ENCODE measurements around the gene HSFY2. TPM values are rescaled to one million over a fixed set of nuclear protein-coding genes. Genes with fewer than 3 reads are reported as not detected.
"Not testable (repeated sequence)": the region's sequence is repeated elsewhere in the genome, so short reads cannot be mapped to it uniquely, and the experiment has no call there.

The HSFY2 gene, protein sequence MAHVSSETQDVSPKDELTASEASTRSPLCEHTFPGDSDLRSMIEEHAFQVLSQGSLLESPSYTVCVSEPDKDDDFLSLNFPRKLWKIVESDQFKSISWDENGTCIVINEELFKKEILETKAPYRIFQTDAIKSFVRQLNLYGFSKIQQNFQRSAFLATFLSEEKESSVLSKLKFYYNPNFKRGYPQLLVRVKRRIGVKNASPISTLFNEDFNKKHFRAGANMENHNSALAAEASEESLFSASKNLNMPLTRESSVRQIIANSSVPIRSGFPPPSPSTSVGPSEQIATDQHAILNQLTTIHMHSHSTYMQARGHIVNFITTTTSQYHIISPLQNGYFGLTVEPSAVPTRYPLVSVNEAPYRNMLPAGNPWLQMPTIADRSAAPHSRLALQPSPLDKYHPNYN
- not detected for total RNA-seq

DNA sequence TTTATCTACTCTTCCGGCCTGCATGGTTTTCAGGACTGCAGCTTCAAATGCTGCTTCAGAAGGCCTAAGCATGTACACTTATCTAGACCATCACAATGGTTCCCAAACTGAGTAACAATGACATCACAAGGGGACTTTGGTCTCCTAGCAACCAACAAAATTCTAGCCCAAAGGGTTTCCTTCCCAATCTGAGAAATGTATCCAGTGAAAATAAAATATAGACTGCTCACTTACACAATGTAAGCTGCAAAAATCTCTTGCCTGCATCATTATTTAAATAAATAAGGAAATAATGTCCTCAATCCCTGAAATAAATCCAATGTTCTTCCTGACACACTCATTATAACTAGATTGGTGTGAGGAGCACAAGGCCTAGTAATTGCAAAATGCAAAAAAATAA is at the start of gene HSFY2:
TSS of gene HSFY2 (minus strand) at position 101 of the 400 bp plus-strand sequence. CDS start 117 bp downstream, outside the sequence.
- DNase-seq (ENCODE audit: low spot score); H3K27me3 Mint-ChIP-seq; H3K4me3 Mint-ChIP-seq; ATAC-seq; H3K36me3 Mint-ChIP-seq; H3K9me3 Mint-ChIP-seq; H3K4me1 Mint-ChIP-seq (ENCODE audit: low read depth in 2 of 2); H3K27ac Mint-ChIP-seq: not testable (repeated sequence)

DNA sequence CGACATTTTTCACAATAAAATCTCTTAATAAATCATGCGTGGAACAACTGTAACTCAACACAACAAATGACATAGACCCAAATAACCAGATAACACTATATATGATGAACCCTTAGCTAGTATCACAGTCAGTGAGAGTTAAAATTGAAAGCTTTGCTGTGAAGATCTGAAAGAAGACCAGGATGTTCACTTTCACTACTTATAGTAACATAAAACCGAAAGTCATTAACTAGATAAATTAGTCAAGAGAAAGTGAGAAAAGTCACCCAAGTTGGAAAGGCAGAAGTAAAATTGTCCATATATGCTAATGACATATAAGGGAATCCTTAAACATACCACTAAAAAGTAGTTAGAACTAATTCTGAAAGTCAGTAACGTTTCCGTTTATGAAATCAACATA is 42.2 kb upstream of the HSFY2 start:
- not testable (repeated sequence) for H3K4me3 Mint-ChIP-seq; H3K9me3 Mint-ChIP-seq; H3K36me3 Mint-ChIP-seq; H3K4me1 Mint-ChIP-seq (ENCODE audit: low read depth in 2 of 2); ATAC-seq; H3K27me3 Mint-ChIP-seq; H3K27ac Mint-ChIP-seq; DNase-seq (ENCODE audit: low spot score)

DNA sequence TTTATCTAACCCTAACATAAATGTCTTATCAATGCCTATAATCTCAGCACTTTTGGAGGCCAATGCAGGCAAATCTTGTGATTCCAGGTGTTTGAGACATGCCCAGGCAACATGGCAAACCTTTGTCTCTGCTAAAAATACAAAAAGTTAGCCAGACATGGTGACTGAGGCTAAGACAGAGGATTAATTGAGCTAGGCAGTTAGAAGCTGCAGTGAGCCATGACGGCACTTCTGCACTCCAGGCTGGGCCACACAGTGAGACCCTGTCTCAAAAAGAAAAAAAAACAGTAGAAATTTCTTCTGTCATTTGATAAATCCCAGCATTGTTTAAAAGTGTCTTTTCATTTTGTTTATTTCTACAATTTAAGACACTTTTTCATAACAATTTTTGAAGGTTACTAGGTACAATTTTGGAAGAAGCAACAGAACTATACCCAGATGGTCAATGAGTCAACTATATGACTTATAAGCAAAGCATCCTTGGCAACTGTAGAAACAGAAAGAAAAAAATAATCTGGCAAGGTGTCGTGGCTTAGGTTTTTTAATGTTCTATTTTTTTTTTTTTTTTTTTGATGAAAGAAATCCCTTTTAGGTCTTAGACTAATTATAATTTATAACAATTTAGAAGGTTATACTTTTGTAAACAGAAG is 15.3 kb upstream of the HSFY2 start:
- not testable (repeated sequence) for H3K4me1 Mint-ChIP-seq (ENCODE audit: low read depth in 2 of 2); H3K4me3 Mint-ChIP-seq; H3K27me3 Mint-ChIP-seq; H3K27ac Mint-ChIP-seq; ATAC-seq; H3K9me3 Mint-ChIP-seq; DNase-seq (ENCODE audit: low spot score); H3K36me3 Mint-ChIP-seq

DNA sequence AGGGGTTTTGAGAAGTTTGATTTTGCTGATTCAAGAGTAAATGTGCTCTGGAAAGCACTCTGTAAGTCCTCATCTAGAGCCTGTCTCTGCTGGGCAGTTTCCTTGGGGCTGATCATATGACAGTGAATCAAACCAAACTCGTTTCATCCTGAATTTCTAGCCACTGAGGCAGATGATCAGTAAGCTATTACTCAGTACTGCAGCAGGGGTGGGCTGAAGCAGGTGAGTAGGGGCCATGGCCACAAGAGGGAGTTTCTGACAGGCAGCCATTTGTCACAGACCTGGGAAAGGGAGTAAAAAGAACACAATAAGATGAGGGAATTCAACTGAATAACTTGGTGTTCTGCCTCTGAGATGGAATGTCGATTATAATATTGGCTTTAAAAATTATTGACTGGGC is 19.5 kb downstream of the HSFY2 start:
- not testable (repeated sequence) for H3K27me3 Mint-ChIP-seq; H3K27ac Mint-ChIP-seq; H3K4me1 Mint-ChIP-seq (ENCODE audit: low read depth in 2 of 2); H3K36me3 Mint-ChIP-seq; DNase-seq (ENCODE audit: low spot score); H3K4me3 Mint-ChIP-seq; ATAC-seq; H3K9me3 Mint-ChIP-seq

DNA sequence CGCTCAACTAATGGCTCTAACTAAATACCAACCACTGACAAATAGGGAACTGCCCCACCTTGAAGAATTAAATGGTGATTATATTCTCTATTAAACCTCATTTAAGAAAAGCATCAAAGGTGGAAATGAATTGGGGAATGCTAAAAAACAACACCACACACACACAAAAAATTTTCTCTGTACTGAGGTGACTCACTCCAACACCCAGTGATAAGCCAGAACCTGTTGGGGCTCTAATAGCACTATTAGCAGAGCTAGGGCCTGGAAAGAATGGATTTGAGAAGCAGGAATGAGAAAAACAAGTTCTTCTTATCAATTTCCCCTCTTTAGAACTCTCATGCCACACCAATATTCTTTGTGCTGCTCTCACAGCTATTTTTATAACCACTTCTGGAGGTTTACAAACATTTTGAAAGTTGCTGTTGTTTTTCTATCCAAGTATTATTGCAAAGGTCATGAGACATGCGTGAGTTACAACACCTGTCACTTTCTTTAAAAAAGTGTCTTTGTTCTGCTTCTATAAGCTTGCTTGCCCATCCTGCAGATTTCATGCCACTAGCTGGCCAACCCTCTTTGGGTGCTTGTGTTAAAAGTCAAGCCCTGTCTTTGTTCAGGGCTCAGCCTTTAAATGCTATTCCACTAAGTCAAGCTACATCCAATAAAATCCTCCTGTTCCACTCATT is 20.3 kb downstream of the HSFY2 start:
- H3K27ac Mint-ChIP-seq; H3K4me1 Mint-ChIP-seq (ENCODE audit: low read depth in 2 of 2); H3K36me3 Mint-ChIP-seq; DNase-seq (ENCODE audit: low spot score); H3K4me3 Mint-ChIP-seq; H3K9me3 Mint-ChIP-seq; H3K27me3 Mint-ChIP-seq; ATAC-seq: not testable (repeated sequence)

DNA sequence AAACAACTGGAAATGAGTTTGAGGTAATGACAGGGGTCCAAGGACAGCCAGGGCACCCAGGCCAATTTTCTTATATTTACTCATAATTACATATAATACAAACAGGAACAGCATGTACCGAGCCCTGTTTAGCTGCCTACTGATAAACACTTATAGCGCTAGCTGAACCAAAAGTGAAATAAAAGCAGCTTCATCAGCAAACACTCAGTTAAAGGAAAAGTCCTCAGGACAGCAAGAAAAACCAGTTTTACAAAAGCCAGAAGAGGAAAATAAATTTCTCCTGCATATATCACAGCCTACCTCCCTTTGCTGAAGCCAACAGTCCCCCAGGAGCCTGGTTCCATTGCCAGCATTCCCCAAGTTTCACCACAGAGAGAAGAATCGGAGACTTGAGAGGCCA is 49.8 kb downstream of the HSFY2 start:
- H3K27me3 Mint-ChIP-seq; H3K27ac Mint-ChIP-seq; H3K36me3 Mint-ChIP-seq; H3K9me3 Mint-ChIP-seq; H3K4me3 Mint-ChIP-seq; H3K4me1 Mint-ChIP-seq (ENCODE audit: low read depth in 2 of 2); ATAC-seq; DNase-seq (ENCODE audit: low spot score): not testable (repeated sequence)

Other genes starting within 250 kb of the HSFY2 start
- gene HSFY1, start 227.0 kb downstream of the HSFY2 start, total RNA-seq = not detected

All from natural killer cell treated with Interleukin-12 subunit alpha and Interleukin-12 subunit beta and Interleukin-15 and Interleukin-18, amount 100 ng/mL, for 72 hours (primary cell).